Kidney (tissue), 14 donors: ENCODE measurements around the gene UBTD1. TPM values are rescaled to one million over a fixed set of nuclear protein-coding genes. Genes with fewer than 3 reads are reported as not detected.

ENCODE experiments used
- DNase-seq, 5 donors: peaks; one replicate each; pipeline ENCODE4 v3.0.0-alpha.2; 2013 to 2020
- FAIRE-seq: peaks from 2 replicates; lab custom pipeline; 2012; peaks lifted over from hg19 to GRCh38; lab: Jason Lieb, UNC
- H3K27ac ChIP-seq, 2 donors: one replicate each; pipeline ENCODE4 v1.7.0; 2013; ENCODE audit warnings: low read depth in 2 of 2, low read length in 2 of 2, inconsistent platforms in 1 of 2
- H3K27me3 ChIP-seq: one replicate; pipeline ENCODE4 v1.7.1; 2013; ENCODE audit warnings: low read length, inconsistent platforms; ENCODE audit not compliant: control insufficient read depth, insufficient read depth
- H3K36me3 ChIP-seq, 3 donors: one replicate each; pipeline versions ENCODE4 v1.7.0 to v1.7.1; 2013; ENCODE audit warnings: low read length in 3 of 3, control low read depth in 1 of 3, inconsistent platforms in 1 of 3; ENCODE audit not compliant: insufficient read depth in 3 of 3, control insufficient read depth in 2 of 3
- H3K4me1 ChIP-seq, 3 donors: one replicate each; pipeline versions ENCODE4 v1.7.0 to v1.7.1; 2013; ENCODE audit warnings: low read length in 3 of 3, inconsistent platforms in 1 of 3, low read depth in 1 of 3; ENCODE audit not compliant: control insufficient read depth in 2 of 3, insufficient read depth in 2 of 3
- H3K4me3 ChIP-seq, 3 donors: one replicate each; pipeline versions ENCODE4 v1.7.0 to v1.8.1; 2013; ENCODE audit warnings: low read length in 3 of 3, control low read depth in 1 of 3, inconsistent platforms in 1 of 3
- H3K9ac ChIP-seq, 3 donors: one replicate each; pipeline versions ENCODE4 v1.7.0 to v1.7.1; 2013; ENCODE audit warnings: low read length in 3 of 3, control low read depth in 1 of 3, inconsistent platforms in 1 of 3
- H3K9me3 ChIP-seq, 3 donors: one replicate each; pipeline versions ENCODE4 v1.7.0 to v1.7.1; 2013; ENCODE audit warnings: low read length in 3 of 3, control low read depth in 1 of 3, inconsistent platforms in 1 of 3; ENCODE audit not compliant: control insufficient read depth in 2 of 3, insufficient read depth in 1 of 3
- CTCF ChIP-seq: IDR thresholded peaks from 3 replicates; pipeline ENCODE4 v1.5.1; 2012; ENCODE audit warnings: mild to moderate bottlenecking, moderate library complexity, borderline replicate concordance; ENCODE audit not compliant: insufficient read depth; ENCODE audit errors: extremely low read depth
- intact Hi-C: fragments of 100-400 bp; cut with DNase I; formaldehyde crosslinking; loops from one replicate; pipeline ENCODE4 v1.11.1; 2022
- polyA plus RNA-seq: library from polyadenylated mRNA; stranded (reverse); fragments of 350-450 nt; fragmentation: Illumina TruSeq; extraction: RNeasy Lipid Tissue Mini Kit (QIAGEN cat#74804); gene quantifications from one replicate; pipeline ENCODE4 v1.2.3, GENCODE V29; 2014; ENCODE audit warnings: low read depth, low replicate concordance; ENCODE audit not compliant: insufficient read depth
- total RNA-seq: library from RNA; stranded (reverse); fragmentation: NEBNext Ultra II Directional; extraction: Animal tissue kit (Norgen Biotek cat#: 25700); gene quantifications from one replicate; pipeline ENCODE4 v1.2.1, GENCODE V29; 2021
- donor health status: control.
- donor health status: control.
- donor health status: control.
- donor health status: control.
- donor health status: control.
- donor health status: DM: yes; HTN: yes; CAD: no.
- donor health status: Normal renal cell carcinoma (clear cell type).

Gene UBTD1
- total and polyA plus RNA-seq, 2 donors from 2014 or later: 17.4 to 26.1 TPM

- TF ChIP-seq CTCF: no peak
- H3K9me3 ChIP-seq: no peaks in the 10 kb centered on the region
- no peaks in the 10 kb centered on the region for H3K27me3 ChIP-seq
- DNase-seq (peak in 1 of 5 donors; percentile 85), FAIRE-seq (no peak)
- H3K27ac ChIP-seq: no peak overlapping the region
- H3K9ac ChIP-seq: no peak overlapping the region
- intact Hi-C loops: no loop called here
- peaks cover 6 to 27% (median 13%) of the 10 kb centered on the region in 3 donors for H3K4me1 ChIP-seq
- no peak overlapping the region for H3K4me3 ChIP-seq
- no peaks in the 10 kb centered on the region for H3K36me3 ChIP-seq
Measured at GRCh38 chr10:97518301-97519043, 19.7 kb downstream of the UBTD1 start.

- Histone ChIP-seq H3K9me3 (no peaks in the 10 kb centered on the region), H3K9ac (no peak overlapping the region), H3K27ac (no peak overlapping the region), H3K36me3 (no peaks in the 10 kb centered on the region), H3K4me1 (peaks cover 6 to 27% (median 13%) of the 10 kb centered on the region in 3 donors), H3K4me3 (no peak overlapping the region), H3K27me3 (no peaks in the 10 kb centered on the region)
- DNase-seq (no peak), FAIRE-seq (no peak)
- intact Hi-C loops: no loop called here
- no peak for TF ChIP-seq CTCF
Measured at GRCh38 chr10:97519342-97519741, 20.6 kb downstream of the UBTD1 start.

GRCh38 chr10:97520520-97520919 lies 21.8 kb downstream of the UBTD1 start:
- no peak for DNase-seq
- intact Hi-C loops: no loop called here
- peak overlapping the region; percentile 73 to 79 for H3K27ac ChIP-seq
- no peak for FAIRE-seq
- TF ChIP-seq CTCF: no peak
- peaks cover 6 to 27% (median 10%) of the 10 kb centered on the region in 3 donors for H3K4me1 ChIP-seq
- H3K36me3 ChIP-seq: no peaks in the 10 kb centered on the region
- no peaks in the 10 kb centered on the region for H3K9me3 ChIP-seq
- no peaks in the 10 kb centered on the region for H3K27me3 ChIP-seq
- no peak overlapping the region for H3K4me3 ChIP-seq
- H3K9ac ChIP-seq: peak overlapping the region in 1 of 3 donors; percentile 22
